GM19452 (cell line): Measurements from ENCODE around the gene CMTM8.

Experiments used
- ATAC-seq: cut with Tn5 transposase; IDR thresholded peaks from one replicate; pipeline ENCODE4 v1.9.1; 2021; ENCODE audit not compliant: unreplicated experiment

Gene CMTM8

DNA sequence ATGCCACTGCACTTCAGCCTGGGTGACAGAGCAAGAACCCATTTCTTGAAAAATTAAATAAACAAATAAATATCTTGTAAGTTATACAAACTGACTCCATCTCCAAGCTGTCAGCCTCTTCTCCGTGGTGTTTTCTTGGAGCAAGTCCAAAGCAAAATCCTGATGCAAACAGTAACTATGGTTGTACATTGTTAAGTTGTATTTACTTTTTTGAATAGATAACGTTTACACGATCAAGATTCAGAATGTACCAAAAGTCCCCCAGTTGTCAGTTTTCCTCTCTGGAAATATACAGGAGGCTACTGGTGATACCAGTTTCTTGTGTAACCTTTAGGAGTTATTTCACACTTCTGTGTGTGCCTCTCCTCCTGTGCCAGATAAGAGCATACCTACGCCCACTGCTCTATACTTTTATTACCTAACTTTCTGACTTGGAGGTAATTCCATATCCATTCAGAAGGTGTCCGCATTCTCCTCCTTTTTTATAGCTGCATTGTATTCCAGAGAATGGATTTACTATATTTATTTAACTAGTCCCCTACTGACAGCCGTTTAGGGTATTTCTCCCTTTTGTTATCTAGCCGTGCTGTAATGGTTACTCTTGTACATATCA, 167.3 kb downstream of the CMTM8 start:
- no peak for ATAC-seq

GRCh38 chr3:32406486-32407408, 168.3 kb downstream of the CMTM8 start:
- ATAC-seq, result no peak

- ATAC-seq, result no peak
These were observed 172.1 kb downstream of the CMTM8 start for GRCh38 chr3:32410367-32411246.

DNA sequence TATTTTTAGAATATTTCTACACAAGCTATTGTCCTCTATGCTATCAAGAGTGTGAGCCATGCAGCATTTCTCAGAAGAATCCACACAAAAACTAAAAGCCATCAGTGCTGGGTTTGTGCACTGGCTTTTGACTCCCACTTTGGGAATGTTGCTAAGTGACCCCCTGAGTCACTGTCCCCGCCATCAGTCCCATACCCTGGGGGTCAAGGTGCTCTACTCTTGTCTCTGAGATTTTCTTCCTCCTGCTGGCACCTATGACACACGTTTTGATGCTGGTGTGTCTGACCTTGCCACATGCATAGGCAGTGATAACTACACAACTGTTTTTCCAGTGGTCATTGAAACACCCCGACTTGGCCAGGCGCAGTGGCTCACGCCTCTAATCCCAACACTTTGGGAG, 173.0 kb downstream of the CMTM8 start:
- ATAC-seq, result no peak

DNA sequence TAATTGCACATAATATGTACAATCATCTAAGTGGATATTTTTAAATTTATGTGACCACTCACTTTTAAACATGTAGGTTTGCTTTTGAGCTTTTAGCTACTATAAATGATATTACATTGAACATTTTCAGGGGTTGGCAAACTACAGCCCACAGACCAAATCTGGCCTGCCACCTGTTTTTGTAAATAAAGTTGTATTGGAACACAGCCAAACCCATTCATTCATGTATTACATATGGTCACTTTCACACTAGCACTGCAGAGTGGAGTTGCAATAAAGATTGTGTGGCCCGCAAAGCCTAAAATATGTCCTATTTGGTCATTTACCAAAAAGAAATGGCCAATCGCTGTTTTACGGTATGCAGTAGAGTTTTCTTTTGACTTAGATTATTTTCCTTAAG, 174.4 kb downstream of the CMTM8 start:
- no peak for ATAC-seq

DNA sequence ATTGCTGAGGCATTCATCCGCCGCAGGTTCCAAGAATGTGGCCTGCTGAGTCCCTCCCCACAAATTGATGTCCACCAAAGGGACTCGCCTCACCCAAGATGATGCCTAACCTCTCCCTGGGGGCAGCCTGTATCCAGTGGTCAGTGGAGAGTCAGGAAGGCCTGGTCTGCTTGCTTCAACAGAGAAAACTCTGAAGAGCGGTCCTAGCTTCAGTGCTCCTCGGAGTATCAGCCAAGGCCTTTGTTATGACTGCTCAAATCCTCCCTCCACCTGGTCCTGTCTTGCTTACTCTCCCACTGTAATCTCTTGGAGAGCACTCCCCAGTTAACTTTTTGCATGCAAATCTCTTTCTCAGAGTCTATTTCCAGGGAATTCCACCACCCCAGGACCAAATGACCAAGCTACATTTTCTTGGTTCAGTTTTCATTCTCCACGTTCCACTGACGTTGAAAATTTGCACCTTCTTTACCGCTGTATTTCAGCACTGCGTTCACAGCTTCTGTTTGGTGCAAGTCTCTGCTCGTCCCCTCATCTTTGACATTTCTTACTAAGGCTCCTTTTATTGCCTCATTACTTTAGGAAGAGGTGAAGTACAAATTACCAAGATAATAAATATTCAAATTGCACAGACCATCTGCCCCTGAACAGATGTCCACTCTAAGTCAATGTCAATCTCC, 175.5 kb downstream of the CMTM8 start:
- ATAC-seq, result no peak

DNA sequence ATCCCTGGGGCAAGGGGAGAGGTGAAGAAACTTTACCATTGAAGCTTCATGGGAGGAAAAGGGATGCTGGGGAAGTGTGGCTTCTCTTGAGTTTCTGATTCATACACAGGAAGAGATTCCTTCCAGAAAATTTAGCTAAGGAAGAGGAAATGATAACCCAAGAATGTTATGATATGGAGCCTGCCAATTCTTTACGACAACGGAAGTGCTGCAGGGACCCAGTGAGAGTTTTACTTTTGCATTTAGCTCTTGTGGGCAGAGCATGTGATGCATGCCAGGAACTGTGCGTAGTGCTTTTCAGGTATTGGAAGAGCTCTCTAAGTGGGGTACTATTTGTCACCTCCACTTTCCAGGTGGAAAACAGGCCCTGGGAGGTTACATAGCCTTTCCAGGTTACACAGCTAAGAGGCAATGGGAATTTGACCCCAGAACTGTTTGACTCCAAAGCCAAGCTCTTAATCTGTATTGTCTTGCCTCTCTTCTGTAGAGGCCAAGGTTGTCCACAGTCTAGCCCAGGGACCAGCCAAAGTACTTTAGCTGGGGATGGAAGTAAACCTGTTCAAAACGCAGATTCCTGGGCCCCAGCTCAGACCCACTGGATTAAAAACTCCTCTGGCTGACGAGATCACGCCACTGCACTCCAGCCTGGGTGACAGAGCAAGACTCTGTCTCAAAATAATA, 176.2 kb downstream of the CMTM8 start:
- no peak for ATAC-seq

DNA sequence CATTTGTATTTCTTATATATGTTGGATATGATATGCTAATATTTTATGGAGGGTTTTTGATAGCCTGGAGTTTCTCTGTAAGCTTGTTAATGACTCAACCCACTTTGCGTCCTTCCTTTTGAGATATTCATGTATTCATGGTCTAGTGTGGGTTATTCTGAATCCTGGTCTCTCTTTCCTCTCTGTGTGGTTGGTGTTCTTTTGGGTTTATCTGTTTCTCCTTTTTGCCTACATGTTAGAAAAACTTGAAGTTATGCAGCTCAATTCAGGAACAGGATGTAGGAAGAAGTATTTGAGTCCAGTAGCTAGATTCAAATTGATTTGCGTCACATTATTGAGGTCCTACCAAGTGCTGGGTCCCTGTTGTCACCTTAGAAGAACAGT, 181.3 kb downstream of the CMTM8 start:
- no peak for ATAC-seq
